ENCODE data around the gene CBFB.

CBFB gene

DNA sequence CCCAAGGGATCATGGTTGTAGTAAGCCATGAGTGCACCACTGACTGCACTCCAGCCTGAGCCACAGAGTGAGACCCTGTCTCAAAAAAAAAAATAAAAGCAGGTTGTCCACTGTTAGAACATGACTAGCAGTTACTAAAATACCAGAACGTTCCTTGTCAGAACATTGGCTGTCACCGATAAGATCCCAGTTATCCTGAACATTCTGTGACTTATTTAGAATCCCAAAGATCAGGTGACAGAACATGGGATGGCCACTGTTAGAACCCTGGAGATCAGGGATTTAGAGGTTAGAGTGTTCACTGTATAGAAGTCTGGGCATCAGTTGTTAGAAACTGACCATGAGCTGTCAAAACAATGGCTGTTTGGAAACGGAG lies 32.0 kb upstream of the CBFB start:
- H3K9me3 ChIP-seq (replicated peaks in 1 of 11): no peaks in the 10 kb centered on the region

DNA sequence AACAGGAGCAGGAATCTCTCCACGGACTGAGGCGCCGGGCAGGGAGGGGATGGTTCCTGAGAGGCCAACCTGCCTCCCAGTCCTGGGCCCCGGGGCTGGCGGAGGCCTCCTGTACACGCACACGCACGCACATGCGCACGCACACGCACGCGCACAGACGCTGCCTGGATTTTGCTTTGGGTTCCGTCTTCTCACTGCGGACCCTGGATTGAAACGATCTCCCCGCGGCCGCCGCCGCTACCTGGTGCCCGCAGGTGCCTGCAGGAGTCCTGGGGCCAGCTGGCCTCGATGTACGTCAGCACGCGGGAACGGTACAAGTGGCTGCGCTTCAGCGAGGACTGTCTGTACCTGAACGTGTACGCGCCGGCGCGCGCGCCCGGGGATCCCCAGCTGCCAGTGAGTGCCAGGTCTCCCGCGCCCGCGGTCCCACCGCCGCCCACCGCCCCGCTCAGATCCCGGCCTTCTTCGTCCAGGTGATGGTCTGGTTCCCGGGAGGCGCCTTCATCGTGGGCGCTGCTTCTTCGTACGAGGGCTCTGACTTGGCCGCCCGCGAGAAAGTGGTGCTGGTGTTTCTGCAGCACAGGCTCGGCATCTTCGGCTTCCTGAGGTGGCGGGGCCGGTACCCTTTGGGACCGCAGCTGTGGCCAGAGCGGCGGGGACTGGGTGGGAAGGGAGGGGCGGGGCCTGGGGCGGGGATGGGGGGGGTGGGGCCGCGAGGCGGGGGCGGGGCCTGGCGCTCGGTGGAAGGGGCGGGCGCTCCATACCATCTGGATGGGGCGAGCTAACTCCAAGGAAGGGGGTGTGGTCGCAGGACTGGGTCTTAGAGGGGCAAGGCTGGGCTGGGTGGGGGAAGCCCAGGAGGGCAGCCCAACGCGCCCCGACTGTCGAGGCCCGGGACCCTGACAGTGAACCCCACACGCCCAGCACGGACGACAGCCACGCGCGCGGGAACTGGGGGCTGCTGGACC lies 28.3 kb upstream of the CBFB start:
- Histone ChIP-seq H3K9me3 (replicated peaks in 1 of 11) (no peaks in the 10 kb centered on the region), H3K27me3 (peaks cover 0 to 6% (median 0%) of the 10 kb centered on the region in 11 experiments; a peak in 2 of 22 replicates), H3K27ac (peak overlapping the region in 6 of 11 experiments; percentile 10 to 52 (median 48); a peak in 8 of 22 replicates), H4K20me1 (peaks cover 0 to 8% (median 0%) of the 10 kb centered on the region in 11 experiments; a peak in 4 of 22 replicates), H3K4me1 (peaks cover 16 to 51% (median 37%) of the 10 kb centered on the region in 10 experiments), H3K36me3 (peaks cover 0 to 10% (median 0%) of the 10 kb centered on the region in 11 experiments; a peak in 1 of 22 replicates), H3K9ac (peak overlapping the region; percentile 35 to 79 (median 61); a peak in 19 of 22 replicates), H3K4me2 (peak overlapping the region; percentile 90 to 99 (median 98)), H3K4me3 (peak overlapping the region; percentile 60 to 71 (median 66))
- TF ChIP-seq Cebpa-rat (IDR thresholded peaks at IDR 0.05): no peak

More for the DNA sequence above, 32.0 kb upstream of the CBFB start:
- Histone ChIP-seq H3K9ac (no peak overlapping the region), H4K20me1 (peaks cover 0 to 8% (median 0%) of the 10 kb centered on the region in 11 experiments; a peak in 4 of 22 replicates), H3K27ac (no peak overlapping the region), H3K36me3 (no peaks in the 10 kb centered on the region), H3K4me2 (peak overlapping the region in 5 of 11 experiments; percentile 4 to 45 (median 36); a peak in 10 of 22 replicates), H3K4me3 (no peak overlapping the region), H3K4me1 (peaks cover 16 to 37% (median 29%) of the 10 kb centered on the region in 10 experiments), H3K27me3 (peaks cover 0 to 6% (median 0%) of the 10 kb centered on the region in 11 experiments; a peak in 2 of 22 replicates)
- TF ChIP-seq Cebpa-rat (IDR thresholded peaks at IDR 0.05): no peak

DNA sequence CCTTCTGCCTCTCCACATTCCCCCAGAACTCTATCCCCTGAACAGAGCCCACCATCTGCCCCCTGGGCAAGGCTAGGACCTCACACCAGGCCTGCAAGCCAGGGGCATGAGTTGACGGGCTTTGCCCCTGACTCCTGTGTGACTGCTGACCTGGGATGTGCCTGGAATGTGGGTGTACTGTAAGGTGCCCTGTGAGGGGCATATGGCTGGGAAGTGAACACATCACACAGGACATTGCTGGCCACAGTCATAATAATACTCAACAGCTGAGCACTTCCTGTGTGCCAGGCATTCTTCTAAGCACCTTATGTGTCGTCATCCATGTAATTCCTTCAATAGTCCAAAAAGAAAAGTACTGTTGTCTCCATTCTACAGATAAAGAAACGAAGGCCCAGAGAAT lies 27.2 kb upstream of the CBFB start:
- H3K4me3 ChIP-seq: 0 out of 20 replicates have a peak overlapping the region, but pooled peaks of 2 of the 10 experiments have one; percentile 60 to 67
- H4K20me1 ChIP-seq: peaks cover 0 to 8% (median 0%) of the 10 kb centered on the region in 11 experiments; a peak in 4 of 22 replicates
- H3K27me3 ChIP-seq: peaks cover 0 to 6% (median 0%) of the 10 kb centered on the region in 11 experiments; a peak in 2 of 22 replicates
- H3K4me2 ChIP-seq: peak overlapping the region; percentile 79 to 99 (median 94)
- H3K36me3 ChIP-seq: peaks cover 0 to 10% (median 0%) of the 10 kb centered on the region in 11 experiments; a peak in 1 of 22 replicates
- 0 out of 22 replicates have a peak overlapping the region, but pooled peaks of 1 of the 11 experiments have one; percentile 17 for H3K9ac ChIP-seq
- H3K4me1 ChIP-seq: peaks cover 19 to 46% (median 34%) of the 10 kb centered on the region in 10 experiments
- TF ChIP-seq Cebpa-rat (IDR thresholded peaks at IDR 0.05): no peak
- no peaks in the 10 kb centered on the region for H3K9me3 ChIP-seq (replicated peaks in 1 of 11)
- no peak overlapping the region for H3K27ac ChIP-seq

DNA sequence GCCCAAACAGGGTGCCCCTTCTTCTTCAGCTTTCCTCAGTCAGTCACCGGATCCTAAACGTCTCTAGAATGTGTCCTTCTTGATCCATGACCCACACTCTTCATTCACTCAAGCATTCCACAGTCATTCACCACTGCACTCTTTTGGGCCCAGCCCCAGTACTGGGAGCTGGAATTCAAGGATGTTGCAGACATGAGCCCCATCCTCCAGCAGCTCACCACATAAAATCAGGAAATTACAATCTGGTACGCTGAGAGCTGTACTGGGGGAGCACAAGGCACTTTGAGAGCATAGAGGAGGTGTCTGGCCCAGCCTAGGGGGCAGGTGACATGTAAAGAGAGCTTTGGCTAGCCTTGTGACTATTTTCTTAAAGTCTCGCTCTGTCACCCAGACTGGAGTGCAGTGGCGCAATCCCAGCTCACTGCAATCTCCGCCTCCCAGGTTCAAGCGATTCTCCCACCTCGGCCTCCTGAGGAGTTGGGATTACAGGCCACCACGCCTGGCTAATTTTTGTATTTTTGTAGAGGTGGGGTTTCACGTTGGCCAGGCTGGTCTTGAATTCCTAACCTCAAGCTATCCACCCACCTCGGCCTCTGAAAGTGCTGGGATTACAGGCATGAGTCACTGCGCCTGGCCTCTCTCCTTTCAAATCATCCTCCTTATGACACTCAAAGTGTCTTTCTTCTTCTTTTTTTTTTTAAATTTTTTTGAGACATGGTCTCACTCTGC lies 21.9 kb upstream of the CBFB start:
- Histone ChIP-seq H3K9ac (0 out of 22 replicates have a peak overlapping the region, but pooled peaks of 1 of the 11 experiments have one; percentile 11), H3K4me1 (peaks cover 12 to 39% (median 28%) of the 10 kb centered on the region in 10 experiments), H3K36me3 (peaks cover 0 to 10% (median 0%) of the 10 kb centered on the region in 11 experiments; a peak in 1 of 22 replicates), H3K27ac (no peak overlapping the region), H3K4me3 (no peak overlapping the region), H3K4me2 (peak overlapping the region in 10 of 11 experiments; percentile 9 to 63 (median 42); a peak in 15 of 22 replicates), H3K27me3 (no peaks in the 10 kb centered on the region), H3K9me3 (replicated peaks in 1 of 11) (no peaks in the 10 kb centered on the region), H4K20me1 (no peaks in the 10 kb centered on the region)
- TF ChIP-seq Cebpa-rat (IDR thresholded peaks at IDR 0.05): no peak

DNA sequence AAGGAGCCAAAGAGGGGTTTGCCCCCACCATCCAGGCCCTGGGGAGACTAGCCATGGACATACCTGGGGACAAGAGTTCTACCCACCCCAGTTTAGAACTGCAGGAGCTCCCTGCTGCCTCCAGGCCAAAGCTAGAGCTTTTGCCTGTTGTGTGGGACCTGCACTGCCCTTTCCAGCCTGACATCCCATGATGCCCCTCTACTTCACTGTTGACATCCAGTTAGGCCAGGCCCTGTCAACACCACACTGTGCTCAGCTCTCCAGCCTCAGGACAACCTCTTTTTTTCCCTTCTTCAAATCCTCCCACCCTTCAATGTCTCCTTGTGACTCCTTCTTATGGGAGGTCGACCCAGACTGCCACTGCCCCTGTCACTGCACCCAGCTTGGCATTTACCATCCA lies 19.8 kb upstream of the CBFB start:
- peaks cover 0 to 10% (median 0%) of the 10 kb centered on the region in 11 experiments; a peak in 1 of 22 replicates for H3K36me3 ChIP-seq
- H3K4me2 ChIP-seq: no peak overlapping the region
- H3K9me3 ChIP-seq (replicated peaks in 1 of 11): no peaks in the 10 kb centered on the region
- TF ChIP-seq Cebpa-rat (IDR thresholded peaks at IDR 0.05): no peak
- H3K4me3 ChIP-seq: no peak overlapping the region
- H4K20me1 ChIP-seq: peaks cover 0 to 7% (median 0%) of the 10 kb centered on the region in 11 experiments; a peak in 1 of 22 replicates
- peaks cover 14 to 45% (median 34%) of the 10 kb centered on the region in 10 experiments for H3K4me1 ChIP-seq
- H3K27me3 ChIP-seq: peaks cover 0 to 13% (median 0%) of the 10 kb centered on the region in 11 experiments; a peak in 6 of 22 replicates
- no peak overlapping the region for H3K9ac ChIP-seq
- no peak overlapping the region for H3K27ac ChIP-seq

DNA sequence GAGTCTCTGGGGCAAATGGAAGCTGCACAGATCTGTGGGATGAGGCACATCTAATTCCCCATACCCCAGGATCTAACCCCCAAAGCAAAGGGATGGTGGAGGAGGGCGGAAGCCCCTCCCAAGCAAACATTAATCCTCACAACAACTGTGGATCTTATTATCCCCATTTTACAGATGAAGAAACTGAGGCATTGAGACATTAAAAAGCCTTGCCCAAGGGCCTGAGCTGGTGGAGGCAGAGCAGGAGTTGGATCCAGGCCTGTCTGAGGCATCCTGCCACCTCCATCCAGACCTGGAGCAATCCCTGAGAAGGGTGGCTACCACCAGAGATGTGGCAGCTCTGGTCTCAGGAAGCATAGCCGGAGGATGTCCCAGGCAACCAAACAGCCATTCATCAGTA lies 17.7 kb upstream of the CBFB start:
- Histone ChIP-seq H3K4me1 (peaks cover 25 to 65% (median 53%) of the 10 kb centered on the region in 10 experiments), H3K4me2 (peak overlapping the region in 5 of 11 experiments; percentile 15 to 52 (median 34); a peak in 4 of 22 replicates), H3K9me3 (replicated peaks in 1 of 11) (no peaks in the 10 kb centered on the region), H3K27me3 (peaks cover 0 to 18% (median 0%) of the 10 kb centered on the region in 11 experiments; a peak in 6 of 22 replicates), H3K4me3 (no peak overlapping the region), H3K36me3 (no peaks in the 10 kb centered on the region), H4K20me1 (peaks cover 0 to 7% (median 0%) of the 10 kb centered on the region in 11 experiments; a peak in 1 of 22 replicates), H3K9ac (no peak overlapping the region), H3K27ac (no peak overlapping the region)
- TF ChIP-seq Cebpa-rat (IDR thresholded peaks at IDR 0.05): no peak

- Histone ChIP-seq H3K9ac (peak overlapping the region; percentile 64 to 83 (median 69); a peak in 19 of 22 replicates), H3K36me3 (no peaks in the 10 kb centered on the region), H3K4me3 (peak overlapping the region; percentile 53 to 71 (median 60)), H3K4me2 (peak overlapping the region; percentile 87 to 100 (median 96)), H3K4me1 (peaks cover 18 to 56% (median 45%) of the 10 kb centered on the region in 10 experiments; a peak in 19 of 20 replicates), H3K27ac (peak overlapping the region in 9 of 11 experiments; percentile 53 to 79 (median 63); a peak in 16 of 22 replicates), H4K20me1 (peaks cover 0 to 7% (median 0%) of the 10 kb centered on the region in 11 experiments; a peak in 1 of 22 replicates), H3K9me3 (replicated peaks in 1 of 11) (no peaks in the 10 kb centered on the region), H3K27me3 (peaks cover 0 to 18% (median 0%) of the 10 kb centered on the region in 11 experiments; a peak in 6 of 22 replicates)
- no peak for TF ChIP-seq Cebpa-rat (IDR thresholded peaks at IDR 0.05)
These were observed 15.6 kb upstream of the CBFB start for GRCh38 chr16:67013233-67013822.

Data from BLaER1 treated with 17β-estradiol and CSF1 and Interleukin-3, amounts not matched to agents 10 nM and 100 nM (cell line).